HEK293 (cell line): ENCODE measurements around the gene SORT1.

Experiments
- CTCF ChIA-PET: fragments of 350-600 bp; formaldehyde crosslinking; extraction: SDS; loops from one replicate; lab custom pipeline; 2021; ENCODE audit warnings: antibody characterized with exemption; lab: Yijun Ruan, JAX
- POLR2A ChIA-PET: fragments of 300-600 bp; formaldehyde crosslinking; extraction: SDS; loops from one replicate; lab custom pipeline; 2020; ENCODE audit warnings: antibody characterized with exemption, inconsistent platforms; lab: Yijun Ruan, JAX
- H3K27ac ChIP-seq: fragments of 200-500 bp; sonication (Bioruptor generic); 2 replicates; pipeline ENCODE4 v1.5.1; 2014; ENCODE audit warnings: low read depth, low read length, control low read depth, inconsistent platforms; ENCODE audit errors: extremely low read depth
- H3K36me3 ChIP-seq, 2 experiments: fragments of 200-500 bp in 1 of 2; sonication (Bioruptor generic) in 1 of 2; 1 replicate in 1 of 2; 2 replicates in 1 of 2; pipeline ENCODE4 v1.5.1; 2014 to 2017; ENCODE audit warnings: inconsistent platforms in 2 of 2, low read length in 2 of 2; ENCODE audit not compliant: control insufficient read depth in 2 of 2, insufficient read depth in 1 of 2
- H3K4me1 ChIP-seq: fragments of 200-500 bp; sonication (Bioruptor generic); 2 replicates; pipeline ENCODE4 v1.5.1; 2014; ENCODE audit warnings: mild to moderate bottlenecking, low read length, inconsistent platforms; ENCODE audit not compliant: control insufficient read depth, insufficient read depth
- H3K4me3 ChIP-seq: 2 replicates; pipeline ENCODE4 v1.5.1; 2011; ENCODE audit warnings: low read depth, mild to moderate bottlenecking, control low read depth, low read length, moderate library complexity
- H3K9me3 ChIP-seq: fragments of 200-500 bp; sonication (Bioruptor generic); 2 replicates; pipeline ENCODE4 v1.5.1; 2014; ENCODE audit warnings: low read depth, low read length, inconsistent platforms; ENCODE audit not compliant: control insufficient read depth, insufficient read depth
- HOXC10 ChIP-seq: sonication (generic); formaldehyde crosslinking; IDR thresholded peaks from 2 replicates; pipeline ENCODE4 v1.8.1; 2023; ENCODE audit warnings: mild to moderate bottlenecking, missing genetic modification reagents
- PRDM1 ChIP-seq: fragments of 450-650 bp; formaldehyde crosslinking; IDR thresholded peaks from 2 replicates; pipeline ENCODE4; 2016; ENCODE audit warnings: missing biosample characterization, missing genetic modification characterization
- SP2 ChIP-seq: fragments of 450-650 bp; formaldehyde crosslinking; IDR thresholded peaks from 2 replicates; pipeline ENCODE4 v1.5.1; 2016; ENCODE audit warnings: missing biosample characterization, missing genetic modification characterization
- WT1 ChIP-seq: fragments of 450-650 bp; formaldehyde crosslinking; IDR thresholded peaks from 2 replicates; pipeline ENCODE4 v1.5.1; 2016; ENCODE audit warnings: missing biosample characterization, missing genetic modification characterization
- ZBTB20 ChIP-seq: fragments of 450-650 bp; formaldehyde crosslinking; IDR thresholded peaks from 2 replicates; pipeline ENCODE4 v1.5.1; 2016; ENCODE audit warnings: missing biosample characterization, missing genetic modification characterization
- ZBTB7A ChIP-seq: fragments of 450-650 bp; formaldehyde crosslinking; IDR thresholded peaks from 2 replicates; pipeline ENCODE4 v1.5.1; 2016; ENCODE audit warnings: low read depth, missing biosample characterization, missing genetic modification characterization
- ZBTB8A ChIP-seq: fragments of 450-650 bp; formaldehyde crosslinking; IDR thresholded peaks from 2 replicates; pipeline ENCODE4 v1.5.1; 2016; ENCODE audit warnings: missing biosample characterization, missing genetic modification characterization
- ZNF157 ChIP-seq: fragments of 450-650 bp; formaldehyde crosslinking; IDR thresholded peaks from 2 replicates; pipeline ENCODE4 v1.5.1; 2016; ENCODE audit warnings: missing biosample characterization, missing genetic modification characterization
- ZNF19 ChIP-seq: fragments of 450-650 bp; formaldehyde crosslinking; IDR thresholded peaks from 2 replicates; pipeline ENCODE4; 2016; ENCODE audit warnings: missing biosample characterization, missing genetic modification characterization, low read depth
- ZNF239 ChIP-seq: fragments of 450-650 bp; formaldehyde crosslinking; IDR thresholded peaks from 2 replicates; pipeline ENCODE4 v1.5.1; 2016; ENCODE audit warnings: missing biosample characterization, missing genetic modification characterization
- ZNF335 ChIP-seq: fragments of 450-650 bp; formaldehyde crosslinking; conservative IDR thresholded peaks from 2 replicates; pipeline ENCODE4 v1.5.1; 2016; ENCODE audit warnings: missing biosample characterization, missing genetic modification characterization
- ZNF350 ChIP-seq: fragments of 450-650 bp; formaldehyde crosslinking; IDR thresholded peaks from 2 replicates; pipeline ENCODE4 v1.5.0; 2017; ENCODE audit warnings: missing biosample characterization, mild to moderate bottlenecking, missing genetic modification characterization
- ZNF529 ChIP-seq: fragments of 450-650 bp; formaldehyde crosslinking; IDR thresholded peaks from 2 replicates; pipeline ENCODE4 v1.5.1; 2017; ENCODE audit warnings: missing genetic modification characterization, missing biosample characterization; ENCODE audit not compliant: insufficient replicate concordance
- ZNF549 ChIP-seq: fragments of 450-650 bp; IDR thresholded peaks from 2 replicates; pipeline ENCODE4 v1.5.1; 2018; ENCODE audit warnings: missing biosample characterization, missing genetic modification characterization, mild to moderate bottlenecking, inconsistent platforms, moderate library complexity
- ZNF624 ChIP-seq: fragments of 450-650 bp; formaldehyde crosslinking; IDR thresholded peaks from 2 replicates; pipeline ENCODE4 v1.5.1; 2017; ENCODE audit warnings: missing biosample characterization, missing genetic modification characterization
- ZNF707 ChIP-seq: fragments of 450-650 bp; formaldehyde crosslinking; IDR thresholded peaks from 2 replicates; pipeline ENCODE4 v1.5.1; 2016; ENCODE audit warnings: missing biosample characterization, missing genetic modification characterization
- ZSCAN23 ChIP-seq: fragments of 450-650 bp; formaldehyde crosslinking; IDR thresholded peaks from 2 replicates; pipeline ENCODE4 v1.5.1; 2016; ENCODE audit warnings: missing biosample characterization, missing genetic modification characterization
- TF ChIP-seq, protein P1 (sequence below): fragments of 450-650 bp; formaldehyde crosslinking; IDR thresholded peaks from 2 replicates; pipeline ENCODE4 v1.5.1; 2016; ENCODE audit warnings: missing biosample characterization, missing genetic modification characterization
- TF ChIP-seq, protein P2 (sequence below): fragments of 450-650 bp; formaldehyde crosslinking; IDR thresholded peaks from 2 replicates; pipeline ENCODE4 v1.5.1; 2016; ENCODE audit warnings: missing biosample characterization, missing genetic modification characterization
- TF ChIP-seq, protein P3 (sequence below): fragments of 450-650 bp; formaldehyde crosslinking; IDR thresholded peaks from 2 replicates; pipeline ENCODE4 v1.5.1; 2016; ENCODE audit warnings: missing biosample characterization, missing genetic modification characterization
- TF ChIP-seq, protein P4 (sequence below): fragments of 450-650 bp; formaldehyde crosslinking; IDR thresholded peaks from 2 replicates; pipeline ENCODE4 v1.5.1; 2017; ENCODE audit warnings: missing biosample characterization, mild to moderate bottlenecking, missing genetic modification characterization, moderate library complexity
- TF ChIP-seq, protein P5 (sequence below): fragments of 450-650 bp; formaldehyde crosslinking; optimal IDR thresholded peaks from 2 replicates; pipeline ENCODE3; 2016; ENCODE audit warnings: missing biosample characterization, mild to moderate bottlenecking, missing genetic modification characterization

Gene SORT1

DNA sequence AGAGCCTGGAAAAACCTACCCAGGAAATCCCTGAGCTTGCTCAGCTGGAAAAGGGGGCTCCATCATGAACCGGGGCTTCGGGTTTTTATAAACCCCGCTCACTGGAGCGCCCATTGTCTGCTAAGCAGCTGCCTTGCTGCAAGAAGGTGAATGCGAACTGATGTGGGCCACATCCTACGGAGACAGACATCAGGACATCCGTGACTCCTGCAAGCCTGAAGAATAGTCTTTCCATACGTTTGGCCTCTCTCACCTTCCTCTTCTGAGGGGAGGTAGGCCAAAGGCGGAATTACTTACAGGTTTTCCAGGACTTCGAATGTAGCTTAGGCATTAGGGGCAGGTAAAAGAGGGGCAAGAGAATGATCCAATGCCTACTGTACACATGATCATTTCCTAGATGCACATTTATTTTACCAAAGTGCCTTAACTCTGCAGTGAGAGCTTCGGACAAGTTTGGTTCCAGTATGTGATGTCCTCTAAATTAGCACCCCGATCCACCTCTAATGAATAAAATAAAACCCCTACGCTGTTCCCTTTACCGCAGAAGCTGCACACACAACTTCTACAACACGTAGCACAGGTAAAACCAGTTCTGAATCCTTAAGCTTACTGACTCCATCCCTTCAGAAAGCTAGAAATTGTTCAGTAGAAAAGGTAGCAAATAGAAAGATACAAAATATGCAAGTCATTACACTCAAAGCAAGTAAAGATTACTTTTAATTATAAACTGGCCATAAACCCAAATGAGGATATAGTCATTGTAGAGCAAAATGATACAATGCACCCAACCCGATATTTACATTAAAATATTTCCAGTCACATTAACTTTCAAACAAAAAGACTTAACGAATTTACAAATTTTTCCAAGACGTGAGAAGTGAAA, 866 bp upstream of the SORT1 start (continued):
- TF ChIP-seq ZNF549 (tag by site-specific recombination) (no peak), HOXC10 (no peak), ZBTB8A (no peak), ZNF707 (tag by site-specific recombination) (no peak), WT1 (tag by site-specific recombination) (0 out of 2 replicates have a peak, but pooled peaks have one; percentile 4), ZNF19 (tag by site-specific recombination) (no peak), ZNF157 (no peak), ZBTB7A (tag by site-specific recombination) (no peak), ZNF335 (tag by site-specific recombination) (peak; percentile 51; the same call in 1 of the 2 replicates), ZNF350 (tag by site-specific recombination) (no peak), ZNF529 (no peak), ZNF239 (tag by site-specific recombination) (no peak)
- TF ChIP-seq, protein P1, sequence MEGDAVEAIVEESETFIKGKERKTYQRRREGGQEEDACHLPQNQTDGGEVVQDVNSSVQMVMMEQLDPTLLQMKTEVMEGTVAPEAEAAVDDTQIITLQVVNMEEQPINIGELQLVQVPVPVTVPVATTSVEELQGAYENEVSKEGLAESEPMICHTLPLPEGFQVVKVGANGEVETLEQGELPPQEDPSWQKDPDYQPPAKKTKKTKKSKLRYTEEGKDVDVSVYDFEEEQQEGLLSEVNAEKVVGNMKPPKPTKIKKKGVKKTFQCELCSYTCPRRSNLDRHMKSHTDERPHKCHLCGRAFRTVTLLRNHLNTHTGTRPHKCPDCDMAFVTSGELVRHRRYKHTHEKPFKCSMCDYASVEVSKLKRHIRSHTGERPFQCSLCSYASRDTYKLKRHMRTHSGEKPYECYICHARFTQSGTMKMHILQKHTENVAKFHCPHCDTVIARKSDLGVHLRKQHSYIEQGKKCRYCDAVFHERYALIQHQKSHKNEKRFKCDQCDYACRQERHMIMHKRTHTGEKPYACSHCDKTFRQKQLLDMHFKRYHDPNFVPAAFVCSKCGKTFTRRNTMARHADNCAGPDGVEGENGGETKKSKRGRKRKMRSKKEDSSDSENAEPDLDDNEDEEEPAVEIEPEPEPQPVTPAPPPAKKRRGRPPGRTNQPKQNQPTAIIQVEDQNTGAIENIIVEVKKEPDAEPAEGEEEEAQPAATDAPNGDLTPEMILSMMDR (tag by site-specific recombination): 0 out of 2 replicates have a peak, but pooled peaks have one; percentile 4
- TF ChIP-seq, protein P2, sequence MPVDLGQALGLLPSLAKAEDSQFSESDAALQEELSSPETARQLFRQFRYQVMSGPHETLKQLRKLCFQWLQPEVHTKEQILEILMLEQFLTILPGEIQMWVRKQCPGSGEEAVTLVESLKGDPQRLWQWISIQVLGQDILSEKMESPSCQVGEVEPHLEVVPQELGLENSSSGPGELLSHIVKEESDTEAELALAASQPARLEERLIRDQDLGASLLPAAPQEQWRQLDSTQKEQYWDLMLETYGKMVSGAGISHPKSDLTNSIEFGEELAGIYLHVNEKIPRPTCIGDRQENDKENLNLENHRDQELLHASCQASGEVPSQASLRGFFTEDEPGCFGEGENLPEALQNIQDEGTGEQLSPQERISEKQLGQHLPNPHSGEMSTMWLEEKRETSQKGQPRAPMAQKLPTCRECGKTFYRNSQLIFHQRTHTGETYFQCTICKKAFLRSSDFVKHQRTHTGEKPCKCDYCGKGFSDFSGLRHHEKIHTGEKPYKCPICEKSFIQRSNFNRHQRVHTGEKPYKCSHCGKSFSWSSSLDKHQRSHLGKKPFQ (tag by site-specific recombination): no peak
- TF ChIP-seq, protein P3, sequence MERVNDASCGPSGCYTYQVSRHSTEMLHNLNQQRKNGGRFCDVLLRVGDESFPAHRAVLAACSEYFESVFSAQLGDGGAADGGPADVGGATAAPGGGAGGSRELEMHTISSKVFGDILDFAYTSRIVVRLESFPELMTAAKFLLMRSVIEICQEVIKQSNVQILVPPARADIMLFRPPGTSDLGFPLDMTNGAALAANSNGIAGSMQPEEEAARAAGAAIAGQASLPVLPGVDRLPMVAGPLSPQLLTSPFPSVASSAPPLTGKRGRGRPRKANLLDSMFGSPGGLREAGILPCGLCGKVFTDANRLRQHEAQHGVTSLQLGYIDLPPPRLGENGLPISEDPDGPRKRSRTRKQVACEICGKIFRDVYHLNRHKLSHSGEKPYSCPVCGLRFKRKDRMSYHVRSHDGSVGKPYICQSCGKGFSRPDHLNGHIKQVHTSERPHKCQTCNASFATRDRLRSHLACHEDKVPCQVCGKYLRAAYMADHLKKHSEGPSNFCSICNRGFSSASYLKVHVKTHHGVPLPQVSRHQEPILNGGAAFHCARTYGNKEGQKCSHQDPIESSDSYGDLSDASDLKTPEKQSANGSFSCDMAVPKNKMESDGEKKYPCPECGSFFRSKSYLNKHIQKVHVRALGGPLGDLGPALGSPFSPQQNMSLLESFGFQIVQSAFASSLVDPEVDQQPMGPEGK (tag by site-specific recombination): no peak; the same call in 1 of the 2 replicates

DNA sequence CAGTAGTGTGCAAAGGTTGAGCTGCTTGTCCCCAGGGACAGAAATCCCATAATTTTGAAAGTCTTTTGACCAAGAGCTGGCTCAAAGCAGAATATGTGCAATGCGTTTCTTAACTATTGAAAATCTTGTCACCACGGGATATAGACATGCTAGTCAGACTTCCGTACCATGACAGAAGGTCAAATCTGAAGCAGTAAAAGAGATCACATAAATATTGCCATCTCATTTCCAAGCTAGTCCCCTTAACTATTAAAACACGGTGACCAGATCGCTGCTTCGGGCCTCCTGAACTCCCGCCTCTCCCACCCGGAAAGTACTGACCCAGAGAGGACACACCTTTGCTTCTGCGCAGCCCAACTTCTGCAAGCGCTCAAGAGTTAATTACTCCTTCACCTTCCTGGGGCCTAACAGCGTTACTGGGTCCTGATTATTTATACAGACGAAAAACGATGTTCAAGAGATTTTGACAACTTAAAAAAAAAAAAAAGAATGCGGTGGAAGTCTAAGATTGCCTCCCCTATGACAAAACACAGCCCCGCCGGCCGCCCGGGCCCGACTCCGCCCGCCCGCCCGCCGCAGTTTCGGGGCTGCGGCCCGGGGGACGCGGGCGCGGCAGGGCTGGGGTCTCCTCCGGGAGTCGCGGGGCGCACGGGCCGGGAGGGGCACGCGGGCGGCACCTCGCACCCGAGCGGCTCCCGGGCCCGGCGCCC, 692 bp downstream of the SORT1 start:
- H3K27ac ChIP-seq: peak overlapping the region; percentile 79; the same call in 1 of the 2 replicates
- CTCF ChIA-PET: interaction anchor here (0.7 to 7.8 kb wide), 11 partner anchors 12 to 137 kb away, joined by 3 to 126 read pairs (median 6); partner anchors contain the start of genes MYBPHL and PSRC1
- H3K36me3 ChIP-seq: peaks cover 6 to 11% of the 10 kb centered on the region in 2 experiments; a peak in 2 of 3 replicates
- H3K4me3 ChIP-seq: peak overlapping the region; percentile 67
- POLR2A ChIA-PET: interaction anchor here (0.7 to 3.2 kb wide), 10 partner anchors 10 to 297 kb away, joined by 3 to 15 read pairs (median 6); partner anchors contain the start of genes CELSR2 and PSRC1
- peaks cover 16% of the 10 kb centered on the region for H3K4me1 ChIP-seq
- peak; percentile 48; the same call in 1 of the 2 replicates for TF ChIP-seq ZBTB20 (tag by site-specific recombination)
- no peak for TF ChIP-seq ZNF624 (tag by site-specific recombination)
- TF ChIP-seq PRDM1 (tag by site-specific recombination): no peak
- peak; percentile 40 for TF ChIP-seq SP2
- no peak for TF ChIP-seq ZSCAN23 (tag by site-specific recombination)
- TF ChIP-seq, protein P4, sequence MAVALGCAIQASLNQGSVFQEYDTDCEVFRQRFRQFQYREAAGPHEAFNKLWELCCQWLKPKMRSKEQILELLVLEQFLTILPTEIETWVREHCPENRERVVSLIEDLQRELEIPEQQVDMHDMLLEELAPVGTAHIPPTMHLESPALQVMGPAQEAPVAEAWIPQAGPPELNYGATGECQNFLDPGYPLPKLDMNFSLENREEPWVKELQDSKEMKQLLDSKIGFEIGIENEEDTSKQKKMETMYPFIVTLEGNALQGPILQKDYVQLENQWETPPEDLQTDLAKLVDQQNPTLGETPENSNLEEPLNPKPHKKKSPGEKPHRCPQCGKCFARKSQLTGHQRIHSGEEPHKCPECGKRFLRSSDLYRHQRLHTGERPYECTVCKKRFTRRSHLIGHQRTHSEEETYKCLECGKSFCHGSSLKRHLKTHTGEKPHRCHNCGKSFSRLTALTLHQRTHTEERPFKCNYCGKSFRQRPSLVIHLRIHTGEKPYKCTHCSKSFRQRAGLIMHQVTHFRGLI (tag by site-specific recombination): 0 out of 2 replicates have a peak, but pooled peaks have one; percentile 47
- TF ChIP-seq ZNF335 (tag by site-specific recombination): peak; percentile 71
- TF ChIP-seq, protein P5, sequence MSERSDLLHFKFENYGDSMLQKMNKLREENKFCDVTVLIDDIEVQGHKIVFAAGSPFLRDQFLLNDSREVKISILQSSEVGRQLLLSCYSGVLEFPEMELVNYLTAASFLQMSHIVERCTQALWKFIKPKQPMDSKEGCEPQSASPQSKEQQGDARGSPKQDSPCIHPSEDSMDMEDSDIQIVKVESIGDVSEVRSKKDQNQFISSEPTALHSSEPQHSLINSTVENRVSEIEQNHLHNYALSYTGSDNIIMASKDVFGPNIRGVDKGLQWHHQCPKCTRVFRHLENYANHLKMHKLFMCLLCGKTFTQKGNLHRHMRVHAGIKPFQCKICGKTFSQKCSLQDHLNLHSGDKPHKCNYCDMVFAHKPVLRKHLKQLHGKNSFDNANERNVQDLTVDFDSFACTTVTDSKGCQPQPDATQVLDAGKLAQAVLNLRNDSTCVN (tag by site-specific recombination): peak; percentile 18
- no peaks in the 10 kb centered on the region for H3K9me3 ChIP-seq
